ENCODE measurements around the gene SPG7. TPM values are rescaled to one million over a fixed set of nuclear protein-coding genes. Genes with fewer than 3 reads are reported as not detected.

The SPG7 gene
- total RNA-seq, 1 experiment from 2014 or later = 160 TPM

DNA sequence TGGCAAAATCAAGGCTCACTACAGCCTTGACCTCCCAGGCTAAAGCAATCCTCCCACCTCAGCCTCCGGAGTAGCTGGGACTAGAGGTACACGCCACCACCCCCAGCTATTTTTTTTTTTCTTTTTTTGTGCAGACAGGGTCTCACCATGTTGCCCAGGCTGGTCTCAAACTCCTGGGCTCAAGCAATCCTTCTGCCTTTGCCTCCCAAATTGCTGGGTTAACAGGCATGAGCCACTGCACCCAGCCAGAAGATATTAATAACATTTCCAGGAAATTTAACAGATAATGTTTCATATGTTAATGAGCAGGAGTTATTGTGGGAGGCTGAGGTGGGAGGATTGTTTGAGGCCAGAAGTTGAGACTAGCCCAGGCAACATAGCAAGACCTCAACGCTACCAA is 8.4 kb upstream of the SPG7 start:
- Histone ChIP-seq H3K27me3 (ENCODE audit: insufficient read depth, low read depth) (no peaks in the 10 kb centered on the region), H3K4me2 (no peak overlapping the region), H3K27ac (no peak overlapping the region), H3K9me2 (ENCODE audit: insufficient read depth) (no peaks in the 10 kb centered on the region), H3K79me2 (ENCODE audit: low read depth) (peaks cover 8% of the 10 kb centered on the region; the same call in 1 of the 2 replicates), H2AFZ (no peak overlapping the region), H3K4me3 (no peak overlapping the region), H3F3A (ENCODE audit: insufficient read depth, low read depth) (peaks cover 35% of the 10 kb centered on the region), H3K36me3 (ENCODE audit: low read depth) (no peaks in the 10 kb centered on the region), H3K4me1 (replicated peaks; ENCODE audit: insufficient read depth) (peaks cover 23% of the 10 kb centered on the region), H4K20me1 (ENCODE audit: insufficient read depth) (peaks cover under 1% of the 10 kb centered on the region; the same call in 1 of the 2 replicates), H3K9me3 (ENCODE audit: insufficient read depth, low read depth) (no peaks in the 10 kb centered on the region)
- ChIA-PET CTCF (no interaction called here), POLR2A (ENCODE audit: unreplicated experiment) (no interaction called here)
- TF ChIP-seq EZH2 (IDR thresholded peaks at IDR 0.05; ENCODE audit: low read depth) (no peak), CTCF (conservative IDR thresholded peaks at IDR 0.05) (no peak)
- intact Hi-C loops (cut with micrococcal nuclease; ENCODE audit: unreplicated experiment) = no loop called here
- no TSS peak for BruUV-seq (replicated peaks)
- DNase-seq = no peak

GRCh38 chr16:89502081-89502843 is 5.9 kb upstream of the SPG7 start:
- Histone ChIP-seq H3K4me2 (peak overlapping the region; percentile 74), H4K20me1 (ENCODE audit: insufficient read depth) (no peaks in the 10 kb centered on the region; the same call in 1 of the 2 replicates), H3K36me3 (ENCODE audit: low read depth) (no peaks in the 10 kb centered on the region), H3K27ac (peak overlapping the region; percentile 77), H3K4me1 (replicated peaks; ENCODE audit: insufficient read depth) (peaks cover 47% of the 10 kb centered on the region), H3F3A (ENCODE audit: insufficient read depth, low read depth) (peaks cover 56% of the 10 kb centered on the region), H2AFZ (no peak overlapping the region), H3K79me2 (ENCODE audit: low read depth) (peaks cover 20% of the 10 kb centered on the region), H3K9me3 (ENCODE audit: insufficient read depth, low read depth) (no peaks in the 10 kb centered on the region), H3K27me3 (ENCODE audit: insufficient read depth, low read depth) (no peaks in the 10 kb centered on the region), H3K9me2 (ENCODE audit: insufficient read depth) (no peaks in the 10 kb centered on the region), H3K4me3 (no peak overlapping the region; the same call in 1 of the 2 replicates)
- no TSS peak for BruUV-seq (replicated peaks)
- CTCF ChIA-PET = no interaction called here
- intact Hi-C loops (cut with micrococcal nuclease; ENCODE audit: unreplicated experiment) = loop anchor here (1.0 kb wide), 4 partner anchors 12 to 182 kb away; partner anchors contain the start of gene ANKRD11
- DNase-seq = peak; percentile 96 to 99
- POLR2A ChIA-PET (ENCODE audit: unreplicated experiment) = interaction anchor here (0.6 to 0.9 kb wide), 4 partner anchors 13 to 255 kb away, joined by 3 to 7 read pairs (median 4); no protein-coding TSS in a partner anchor
- TF ChIP-seq EZH2 (IDR thresholded peaks at IDR 0.05; ENCODE audit: low read depth) = no peak

DNA sequence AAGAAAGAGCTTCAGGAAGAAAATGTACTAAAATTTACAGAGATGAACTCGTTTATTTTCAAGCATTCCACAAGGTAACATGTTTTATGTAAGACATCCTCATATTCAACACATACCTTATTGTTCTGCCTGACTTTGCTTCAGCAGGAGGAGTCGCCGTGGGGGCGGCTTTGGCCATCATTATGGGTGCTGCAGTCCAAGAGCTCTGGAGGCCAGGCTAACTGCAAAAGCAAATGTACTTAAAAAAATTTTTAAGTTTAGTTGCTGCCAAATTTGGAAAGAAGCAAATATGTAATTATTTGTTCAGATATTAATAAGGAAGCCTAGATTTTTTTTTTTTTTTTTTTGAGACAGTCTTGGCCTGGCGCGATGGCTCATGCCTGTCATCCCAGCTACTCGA is 4.1 kb upstream of the SPG7 start:
- BruUV-seq (replicated peaks) = no TSS peak
- H3K79me2 ChIP-seq (ENCODE audit: low read depth) = peaks cover 34% of the 10 kb centered on the region
- H3K27me3 ChIP-seq (ENCODE audit: insufficient read depth, low read depth) = no peaks in the 10 kb centered on the region
- no peak overlapping the region for H2AFZ ChIP-seq
- ChIA-PET POLR2A (ENCODE audit: unreplicated experiment) (no interaction called here), CTCF (interaction anchor here (0.6 kb wide), 2 partner anchors 86 to 165 kb away, joined by 3 read pairs; no protein-coding TSS in a partner anchor)
- DNase-seq = no peak
- intact Hi-C loops (cut with micrococcal nuclease; ENCODE audit: unreplicated experiment) = no loop called here
- H3K4me1 ChIP-seq (replicated peaks; ENCODE audit: insufficient read depth) = peaks cover 48% of the 10 kb centered on the region
- H4K20me1 ChIP-seq (ENCODE audit: insufficient read depth) = peaks cover under 1% of the 10 kb centered on the region; the same call in 1 of the 2 replicates
- no peaks in the 10 kb centered on the region for H3K9me2 ChIP-seq (ENCODE audit: insufficient read depth)
- H3K4me2 ChIP-seq = no peak overlapping the region
- no peaks in the 10 kb centered on the region for H3K9me3 ChIP-seq (ENCODE audit: insufficient read depth, low read depth)
- H3K4me3 ChIP-seq = no peak overlapping the region
- TF ChIP-seq CTCF (conservative IDR thresholded peaks at IDR 0.05) = no peak
- no peak for TF ChIP-seq EZH2 (IDR thresholded peaks at IDR 0.05; ENCODE audit: low read depth)
- no peaks in the 10 kb centered on the region for H3K36me3 ChIP-seq (ENCODE audit: low read depth)
- H3K27ac ChIP-seq = no peak overlapping the region
- peaks cover 55% of the 10 kb centered on the region for H3F3A ChIP-seq (ENCODE audit: insufficient read depth, low read depth)

Data from PC-9 (cell line).